HS-5 (cell line): ENCODE measurements around the gene TSC22D2.
"Not testable (repeated sequence)": the region's sequence is repeated elsewhere in the genome, so short reads cannot be mapped to it uniquely, and the experiment has no call there.

Experiments
- DNase-seq: peaks from one replicate; pipeline ENCODE4 v3.0.0-alpha.2; 2012; ENCODE audit warnings: low read depth

TSC22D2 gene

GRCh38 chr3:150490277-150490986 lies 82.3 kb downstream of the TSC22D2 start:
- no peak for DNase-seq

DNA sequence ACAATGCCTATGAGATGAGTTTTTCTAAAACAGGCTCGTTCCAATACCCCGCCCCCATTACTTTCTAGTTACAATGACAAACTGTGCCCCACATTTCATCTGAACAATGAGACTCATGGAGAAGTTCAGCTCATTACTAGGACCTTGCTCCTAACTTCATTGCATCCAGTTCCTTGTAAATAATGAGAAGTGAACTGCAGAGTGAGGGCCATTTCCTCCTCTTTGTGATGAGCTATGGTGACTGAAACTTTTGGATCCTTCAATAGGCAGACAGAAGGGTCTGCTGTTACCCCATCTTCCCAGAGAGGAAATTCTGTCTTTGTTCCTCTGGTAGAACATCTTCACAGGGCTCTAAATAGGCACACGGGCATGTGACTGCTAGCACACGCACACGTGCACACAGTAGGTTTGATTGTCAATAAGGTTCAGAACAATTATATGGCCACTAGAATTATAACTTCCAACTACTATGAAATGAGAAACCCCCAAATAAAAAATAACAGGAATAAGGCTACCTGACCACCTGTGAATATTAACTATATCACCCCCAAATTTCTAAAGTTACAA lies 86.4 kb downstream of the TSC22D2 start:
- no peak for DNase-seq

- DNase-seq, result no peak
These were observed 87.1 kb downstream of the TSC22D2 start for GRCh38 chr3:150495149-150495548.

DNA sequence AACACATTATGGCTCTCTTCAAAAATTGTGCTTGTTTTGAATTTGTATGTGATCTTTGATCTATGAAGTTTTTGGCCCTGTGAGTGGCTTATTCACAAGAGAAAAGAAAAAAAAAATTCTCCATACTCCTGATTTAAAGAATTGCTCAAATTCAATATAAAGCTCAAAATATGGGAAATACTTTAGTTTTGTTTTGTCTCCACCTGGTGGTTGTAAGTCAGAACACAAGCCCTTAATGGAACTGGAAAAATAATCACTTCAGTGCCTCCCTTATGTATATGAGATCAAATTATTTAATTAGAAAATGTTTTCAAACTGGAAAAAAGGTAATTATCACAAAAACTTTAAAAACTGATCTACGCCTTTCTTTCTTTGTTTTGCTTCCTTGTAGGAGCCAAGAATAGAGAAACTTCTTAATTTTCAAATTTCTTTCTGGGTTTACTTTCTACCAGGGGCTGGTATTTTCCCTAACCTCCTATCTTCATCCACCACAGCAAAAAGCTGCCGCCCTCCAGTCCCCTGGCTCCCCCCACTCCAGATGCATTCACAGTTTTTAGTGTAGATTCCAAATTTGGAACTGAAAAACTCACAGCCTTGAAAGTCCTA lies 87.6 kb downstream of the TSC22D2 start:
- DNase-seq, result peak; percentile 42

GRCh38 chr3:150497956-150498355 lies 89.9 kb downstream of the TSC22D2 start:
- DNase-seq, result peak; percentile 22

- not testable (repeated sequence) for DNase-seq
These were observed 92.9 kb downstream of the TSC22D2 start for GRCh38 chr3:150500960-150501359.

DNA sequence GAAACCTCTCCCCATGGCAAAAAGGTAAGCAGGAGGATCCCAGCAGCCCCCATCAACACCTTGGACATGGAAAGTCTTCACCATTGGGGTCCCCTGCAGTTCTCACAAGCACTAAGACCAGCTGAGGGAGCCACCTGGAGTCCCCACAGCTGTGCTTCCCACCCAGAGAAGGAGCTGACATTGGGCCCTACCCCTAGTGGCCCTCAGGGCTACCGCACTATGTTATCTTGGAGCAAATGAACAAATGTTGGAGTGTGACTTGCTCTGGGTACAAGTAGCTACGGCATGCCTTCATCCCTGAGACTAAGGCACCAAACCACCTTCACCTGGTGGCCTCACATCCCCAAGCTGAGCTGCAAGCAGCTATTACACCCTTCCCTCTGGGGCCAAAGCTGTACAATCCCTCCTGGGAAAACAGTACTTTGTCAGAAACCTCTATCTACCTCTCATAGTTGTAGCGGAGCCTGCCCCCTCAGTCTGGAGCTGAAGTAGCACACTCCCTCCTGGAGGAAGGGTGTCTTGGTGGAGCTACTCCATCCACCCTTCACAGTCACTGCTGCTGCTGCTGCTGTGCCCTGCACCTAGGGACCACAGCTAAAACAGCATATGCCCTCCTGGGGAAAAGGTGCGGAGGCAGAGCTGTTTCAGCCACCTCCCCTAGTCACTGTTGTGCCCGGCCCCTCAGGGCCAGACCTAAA lies 95.5 kb downstream of the TSC22D2 start:
- no peak for DNase-seq

DNA sequence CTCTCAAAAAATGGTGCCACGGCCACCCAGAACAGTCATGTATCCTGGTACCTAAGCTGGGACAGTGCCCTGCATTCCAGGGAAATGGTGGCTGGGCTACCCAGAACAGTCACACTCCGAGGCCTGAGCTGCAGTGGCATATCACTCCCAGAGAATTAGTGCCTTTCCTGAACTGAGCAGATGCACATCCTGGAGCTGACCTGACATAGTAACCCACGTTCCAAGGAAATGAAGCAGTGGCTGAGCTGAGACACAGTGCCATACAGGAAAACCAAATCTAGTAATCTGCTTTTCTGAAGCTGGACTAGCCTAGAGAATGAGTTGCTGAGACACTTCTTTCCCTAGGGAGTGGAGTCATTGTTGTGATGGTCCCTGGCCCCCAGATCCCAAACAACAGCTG lies 96.4 kb downstream of the TSC22D2 start:
- DNase-seq, result no peak

DNA sequence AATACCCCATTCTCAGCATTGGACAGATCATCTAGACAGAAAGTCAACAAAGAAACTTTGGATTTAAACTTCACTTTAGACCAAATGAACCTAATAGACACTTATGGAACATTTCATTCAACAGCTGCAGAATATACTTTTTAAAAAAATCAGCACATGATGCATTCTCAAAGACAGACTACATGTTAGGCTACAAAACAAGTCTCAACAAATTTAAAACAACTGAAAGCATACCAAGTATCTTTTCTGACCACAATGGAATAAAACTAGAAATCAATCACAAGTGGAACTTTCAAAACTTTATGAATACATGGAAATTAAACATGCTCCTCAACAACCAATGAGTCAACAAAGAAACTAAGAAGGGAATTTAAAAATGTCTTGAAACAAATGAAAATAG lies 100.3 kb downstream of the TSC22D2 start:
- DNase-seq, result no peak

GRCh38 chr3:150509780-150510179 lies 101.7 kb downstream of the TSC22D2 start:
- no peak for DNase-seq

DNA sequence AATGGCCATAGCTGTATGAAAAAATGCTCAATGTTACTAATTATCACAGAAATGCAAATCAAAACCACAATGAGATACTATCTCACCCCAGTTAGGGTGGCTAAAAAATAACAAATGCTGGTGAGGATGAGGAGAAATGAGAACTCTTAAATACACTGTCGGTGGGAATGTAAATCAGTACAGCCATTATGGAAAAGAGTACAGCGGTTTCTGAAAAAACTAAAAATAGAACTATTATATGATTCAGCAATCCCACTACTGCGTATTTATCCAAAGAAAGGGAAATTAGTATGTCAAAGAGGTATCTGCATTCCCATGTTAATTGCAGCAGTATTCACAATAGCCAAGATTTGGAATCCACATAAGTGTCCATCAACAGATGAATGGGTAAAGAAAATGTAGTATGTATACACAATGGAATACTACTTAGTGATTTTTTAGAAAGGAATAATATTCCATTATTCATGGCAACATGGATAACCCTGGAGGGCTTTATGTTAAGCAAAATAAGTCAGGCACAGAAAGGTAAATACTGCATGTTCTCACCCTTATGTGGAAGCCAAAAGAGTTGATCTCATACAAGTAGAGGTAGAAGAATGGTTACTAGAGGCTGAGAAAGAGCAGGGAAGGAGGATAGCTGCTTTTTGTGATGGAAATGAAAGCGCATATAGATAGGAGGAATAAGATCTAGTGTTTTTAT lies 103.2 kb downstream of the TSC22D2 start:
- no peak for DNase-seq

DNA sequence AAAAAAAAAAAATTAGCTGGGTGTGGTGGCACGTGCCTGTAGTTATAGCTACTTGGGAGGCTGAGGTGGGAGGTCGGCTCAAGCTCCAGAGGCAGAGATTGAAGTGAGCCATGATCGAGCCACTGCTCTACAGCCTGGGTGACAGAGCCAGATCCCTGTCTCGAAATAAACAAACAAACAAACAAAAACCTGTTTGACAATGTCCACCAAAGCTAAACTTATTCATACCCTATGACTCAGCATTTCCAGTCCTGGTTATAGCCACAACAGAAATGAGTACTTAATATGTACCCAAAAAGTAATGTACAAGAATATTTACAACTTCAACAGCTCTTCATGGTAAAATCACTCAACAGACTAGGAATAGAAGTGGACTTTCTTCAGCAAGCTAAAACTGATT lies 107.1 kb downstream of the TSC22D2 start:
- DNase-seq, result no peak
